Measurements from ENCODE around the gene CADPS2. TPM values are rescaled to one million over a fixed set of nuclear protein-coding genes. Genes with fewer than 3 reads are reported as not detected.

The CADPS2 gene
- total RNA-seq, 1 experiment from 2014 or later = 16.4 TPM

GRCh38 chr7:122803323-122803722 lies 82.9 kb downstream of the CADPS2 start:
- no TSS peak for BruUV-seq (replicated peaks)
- intact Hi-C loops (cut with micrococcal nuclease; ENCODE audit: unreplicated experiment) = loop anchor here (2.0 to 10.0 kb wide), 5 partner anchors 84 to 561 kb away; partner anchors contain the start of gene CADPS2
- Mint-ChIP-seq H3K27me3 (ENCODE audit: unreplicated experiment) (no peaks in the 10 kb centered on the region), H3K4me1 (ENCODE audit: low read depth, unreplicated experiment) (no peaks in the 10 kb centered on the region), H3K4me3 (ENCODE audit: low read depth, unreplicated experiment) (no peak overlapping the region), H3K9me3 (ENCODE audit: low read depth, unreplicated experiment) (no peaks in the 10 kb centered on the region), H3K36me3 (ENCODE audit: insufficient read depth, unreplicated experiment) (no peaks in the 10 kb centered on the region), H3K27ac (ENCODE audit: unreplicated experiment) (no peak overlapping the region)
- peak; percentile 11 for TF ChIP-seq CTCF (IDR thresholded peaks at IDR 0.05; ENCODE audit: unreplicated experiment)
- DNase-seq = no peak
- CTCF ChIA-PET = interaction anchor here (1.1 to 1.4 kb wide), 4 partner anchors 12 to 564 kb away, joined by 3 to 8 read pairs (median 4); no protein-coding TSS in a partner anchor

- H3K27me3 Mint-ChIP-seq (ENCODE audit: unreplicated experiment) = no peaks in the 10 kb centered on the region
- H3K36me3 Mint-ChIP-seq (ENCODE audit: insufficient read depth, unreplicated experiment) = no peaks in the 10 kb centered on the region
- TF ChIP-seq CTCF (IDR thresholded peaks at IDR 0.05; ENCODE audit: unreplicated experiment) = no peak
- H3K4me1 Mint-ChIP-seq (ENCODE audit: low read depth, unreplicated experiment) = no peaks in the 10 kb centered on the region
- H3K9me3 Mint-ChIP-seq (ENCODE audit: low read depth, unreplicated experiment) = no peaks in the 10 kb centered on the region
- H3K4me3 Mint-ChIP-seq (ENCODE audit: low read depth, unreplicated experiment) = no peak overlapping the region
- H3K27ac Mint-ChIP-seq (ENCODE audit: unreplicated experiment) = no peak overlapping the region
- CTCF ChIA-PET = interaction anchor here (0.9 kb wide), 1 partner anchor 9 kb away, joined by 3 read pairs; no protein-coding TSS in a partner anchor
- BruUV-seq (replicated peaks) = no TSS peak
- intact Hi-C loops (cut with micrococcal nuclease; ENCODE audit: unreplicated experiment) = loop anchor here (2.0 to 10.0 kb wide), 5 partner anchors 85 to 562 kb away; partner anchors contain the start of gene CADPS2
- no peak for DNase-seq
Measured at GRCh38 chr7:122802301-122802751, 83.9 kb downstream of the CADPS2 start.

GRCh38 chr7:122791959-122792545 lies 94.2 kb downstream of the CADPS2 start:
- Mint-ChIP-seq H3K27me3 (ENCODE audit: unreplicated experiment) (no peaks in the 10 kb centered on the region), H3K4me1 (ENCODE audit: low read depth, unreplicated experiment) (no peaks in the 10 kb centered on the region), H3K9me3 (ENCODE audit: low read depth, unreplicated experiment) (no peaks in the 10 kb centered on the region), H3K27ac (ENCODE audit: unreplicated experiment) (no peak overlapping the region), H3K36me3 (ENCODE audit: insufficient read depth, unreplicated experiment) (no peaks in the 10 kb centered on the region), H3K4me3 (ENCODE audit: low read depth, unreplicated experiment) (no peak overlapping the region)
- no TSS peak for BruUV-seq (replicated peaks)
- no peak for DNase-seq
- CTCF ChIA-PET = no interaction called here
- intact Hi-C loops (cut with micrococcal nuclease; ENCODE audit: unreplicated experiment) = no loop called here
- TF ChIP-seq CTCF (IDR thresholded peaks at IDR 0.05; ENCODE audit: unreplicated experiment) = no peak

GRCh38 chr7:122790591-122790990 lies 95.7 kb downstream of the CADPS2 start:
- no peaks in the 10 kb centered on the region for H3K27me3 Mint-ChIP-seq (ENCODE audit: unreplicated experiment)

More at GRCh38 chr7:122790591-122790990, 95.7 kb downstream of the CADPS2 start:
- DNase-seq = no peak
- intact Hi-C loops (cut with micrococcal nuclease; ENCODE audit: unreplicated experiment) = no loop called here
- no peak overlapping the region for H3K4me3 Mint-ChIP-seq (ENCODE audit: low read depth, unreplicated experiment)
- no peaks in the 10 kb centered on the region for H3K4me1 Mint-ChIP-seq (ENCODE audit: low read depth, unreplicated experiment)
- no TSS peak for BruUV-seq (replicated peaks)
- H3K9me3 Mint-ChIP-seq (ENCODE audit: low read depth, unreplicated experiment) = no peaks in the 10 kb centered on the region
- no peaks in the 10 kb centered on the region for H3K36me3 Mint-ChIP-seq (ENCODE audit: insufficient read depth, unreplicated experiment)
- H3K27ac Mint-ChIP-seq (ENCODE audit: unreplicated experiment) = no peak overlapping the region
- no peak for TF ChIP-seq CTCF (IDR thresholded peaks at IDR 0.05; ENCODE audit: unreplicated experiment)
- CTCF ChIA-PET = no interaction called here

All from Calu3 (cell line).